HepG2 (cell line): ENCODE data around the gene CCBE1.

Experiments
- FOSL1 ChIP-seq: sonication (generic); formaldehyde crosslinking; IDR thresholded peaks from 2 replicates; pipeline ENCODE4 v1.9.0; 2021; ENCODE audit warnings: missing genetic modification reagents, borderline replicate concordance
- FOXP4 ChIP-seq: sonication (generic); formaldehyde crosslinking; IDR thresholded peaks from 2 replicates; pipeline ENCODE4 v1.4.0; 2020; ENCODE audit warnings: missing genetic modification reagents
- KIAA2018 ChIP-seq: sonication (generic); formaldehyde crosslinking; IDR thresholded peaks from 2 replicates; pipeline ENCODE4 v1.5.0; 2020; ENCODE audit warnings: mild to moderate bottlenecking, missing genetic modification reagents, borderline replicate concordance
- MBNL3 ChIP-seq: fragments of 250-450 bp; sonication (Bioruptor Pico); conservative IDR thresholded peaks from 2 replicates; pipeline ENCODE4 v1.8.0; 2022; ENCODE audit warnings: mild to moderate bottlenecking, inconsistent platforms
- TCF7L2 ChIP-seq: IDR thresholded peaks from 2 replicates; pipeline ENCODE4 v1.6.1; 2011; ENCODE audit warnings: mild to moderate bottlenecking, low read depth, low read length, moderate library complexity
- ZKSCAN5 ChIP-seq: sonication (generic); formaldehyde crosslinking; IDR thresholded peaks from 2 replicates; pipeline ENCODE4 v1.5.1; 2020; ENCODE audit warnings: mild to moderate bottlenecking, missing genetic modification reagents

- TF ChIP-seq KIAA2018 (CRISPR knock-in tag) (no peak), FOSL1 (CRISPR knock-in tag) (no peak), ZKSCAN5 (CRISPR knock-in tag) (no peak), FOXP4 (CRISPR knock-in tag) (no peak), MBNL3 (no peak), TCF7L2 (no peak)
These were observed 11.8 kb upstream of the CCBE1 start for GRCh38 chr18:59708988-59709387.
